GM19455 (cell line): ENCODE results near the gene PEAK3.

Experiments
- ATAC-seq: cut with Tn5 transposase; IDR thresholded peaks from one replicate; pipeline ENCODE4 v1.9.1; 2021; ENCODE audit not compliant: unreplicated experiment

The PEAK3 gene

GRCh38 chr19:2239173-2239572 lies 42.8 kb downstream of the PEAK3 start:
- no peak for ATAC-seq

GRCh38 chr19:2237869-2238153 lies 44.2 kb downstream of the PEAK3 start:
- ATAC-seq: no peak

GRCh38 chr19:2237051-2237868 lies 44.7 kb downstream of the PEAK3 start:
- ATAC-seq: no peak

GRCh38 chr19:2236314-2237050 lies 45.5 kb downstream of the PEAK3 start, which contains the start of the genes PLEKHJ1 and SF3A2:
PLEKHJ1 (minus strand) TSS chr19:2236329; CDS start chr19:2236248, 81 bp downstream.
SF3A2 (plus strand) TSS chr19:2236824; CDS start chr19:2243419, 6,595 bp downstream.
- peak; percentile 68 for ATAC-seq

GRCh38 chr19:2236064-2236313 lies 46.0 kb downstream of the PEAK3 start:
- ATAC-seq: no peak

GRCh38 chr19:2235381-2236063 lies 46.5 kb downstream of the PEAK3 start:
- ATAC-seq: peak; percentile 16

GRCh38 chr19:2234996-2235380 lies 47.0 kb downstream of the PEAK3 start:
- no peak for ATAC-seq

GRCh38 chr19:2233601-2234280 lies 48.2 kb downstream of the PEAK3 start:
- no peak for ATAC-seq

- ATAC-seq: no peak
These were observed 49.5 kb downstream of the PEAK3 start for GRCh38 chr19:2232286-2233151.

- ATAC-seq: no peak
These were observed 50.3 kb downstream of the PEAK3 start for GRCh38 chr19:2231621-2232221.

- ATAC-seq: no peak
These were observed 51.0 kb downstream of the PEAK3 start for GRCh38 chr19:2230807-2231533.

GRCh38 chr19:2230033-2230531 lies 51.9 kb downstream of the PEAK3 start:
- ATAC-seq: no peak

GRCh38 chr19:2229103-2230032 lies 52.6 kb downstream of the PEAK3 start:
- ATAC-seq: no peak

- ATAC-seq: no peak
These were observed 53.6 kb downstream of the PEAK3 start for GRCh38 chr19:2228157-2229030.

- no peak for ATAC-seq
These were observed 54.4 kb downstream of the PEAK3 start for GRCh38 chr19:2227415-2228156.

GRCh38 chr19:2226840-2227360 lies 55.1 kb downstream of the PEAK3 start:
- ATAC-seq: no peak
